ENCODE data around the gene WDR53.

DNA sequence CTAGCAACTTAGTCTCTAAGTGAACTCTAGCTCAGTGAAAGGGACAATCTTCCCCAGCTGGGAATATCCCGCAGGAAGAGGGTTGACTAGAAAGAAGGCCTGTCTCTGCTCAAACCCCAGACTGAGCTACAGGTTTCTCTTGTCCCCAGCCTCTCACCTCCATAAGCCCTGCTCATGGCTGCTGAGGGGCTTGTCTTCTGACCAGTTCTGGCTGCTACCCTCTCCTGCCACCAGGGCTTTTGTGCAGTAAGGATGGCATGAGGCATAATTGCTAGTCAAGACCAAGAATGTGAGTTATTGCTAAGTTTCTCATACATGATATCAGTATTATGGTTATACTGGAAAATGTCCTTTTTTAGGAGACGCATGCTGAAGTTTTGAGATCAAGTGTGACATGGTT is 21.3 kb downstream of the WDR53 start:
- TF ChIP-seq POLR2A (IDR thresholded peaks at IDR 0.05) (no peak), POLR2AphosphoS5 (IDR thresholded peaks at IDR 0.05) (no peak), EP300 (IDR thresholded peaks at IDR 0.05; ENCODE audit: low read depth) (no peak)
- TF ChIP-seq, protein P1, sequence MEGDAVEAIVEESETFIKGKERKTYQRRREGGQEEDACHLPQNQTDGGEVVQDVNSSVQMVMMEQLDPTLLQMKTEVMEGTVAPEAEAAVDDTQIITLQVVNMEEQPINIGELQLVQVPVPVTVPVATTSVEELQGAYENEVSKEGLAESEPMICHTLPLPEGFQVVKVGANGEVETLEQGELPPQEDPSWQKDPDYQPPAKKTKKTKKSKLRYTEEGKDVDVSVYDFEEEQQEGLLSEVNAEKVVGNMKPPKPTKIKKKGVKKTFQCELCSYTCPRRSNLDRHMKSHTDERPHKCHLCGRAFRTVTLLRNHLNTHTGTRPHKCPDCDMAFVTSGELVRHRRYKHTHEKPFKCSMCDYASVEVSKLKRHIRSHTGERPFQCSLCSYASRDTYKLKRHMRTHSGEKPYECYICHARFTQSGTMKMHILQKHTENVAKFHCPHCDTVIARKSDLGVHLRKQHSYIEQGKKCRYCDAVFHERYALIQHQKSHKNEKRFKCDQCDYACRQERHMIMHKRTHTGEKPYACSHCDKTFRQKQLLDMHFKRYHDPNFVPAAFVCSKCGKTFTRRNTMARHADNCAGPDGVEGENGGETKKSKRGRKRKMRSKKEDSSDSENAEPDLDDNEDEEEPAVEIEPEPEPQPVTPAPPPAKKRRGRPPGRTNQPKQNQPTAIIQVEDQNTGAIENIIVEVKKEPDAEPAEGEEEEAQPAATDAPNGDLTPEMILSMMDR (IDR thresholded peaks at IDR 0.05), result no peak

All from transverse colon (tissue), 4 donors.